CD4-positive, alpha-beta T cell treated with Interleukin-10 for 1 hour (primary cell): ENCODE data around the gene ATP5F1A.
A peak's percentile ranks its signal among the peaks of the same experiment; 100 is the strongest.

ENCODE experiments used
- DNase-seq: peaks from one replicate; pipeline ENCODE4 v3.0.0-alpha.2; 2020

ATP5F1A gene

GRCh38 chr18:46042571-46043123 lies 55.4 kb downstream of the ATP5F1A start:
- peak; percentile 37 for DNase-seq

DNA sequence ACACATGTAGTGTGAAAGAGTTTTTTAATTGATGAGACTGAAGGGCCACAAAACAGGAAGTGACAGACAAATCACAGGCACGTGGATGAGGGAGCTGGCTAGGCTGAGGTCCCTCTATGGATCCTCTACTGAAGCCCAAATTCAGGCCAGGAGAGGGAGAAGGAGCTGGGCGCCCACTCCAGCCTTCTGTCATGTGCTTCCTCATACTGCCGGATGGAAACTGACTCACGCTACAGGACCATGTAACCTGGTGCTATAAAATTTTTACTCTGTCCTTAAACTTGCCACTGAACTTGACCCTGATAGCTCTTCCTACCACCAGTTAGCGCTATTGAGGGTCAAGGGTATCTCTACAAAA lies 57.4 kb downstream of the ATP5F1A start:
- DNase-seq, result no peak

DNA sequence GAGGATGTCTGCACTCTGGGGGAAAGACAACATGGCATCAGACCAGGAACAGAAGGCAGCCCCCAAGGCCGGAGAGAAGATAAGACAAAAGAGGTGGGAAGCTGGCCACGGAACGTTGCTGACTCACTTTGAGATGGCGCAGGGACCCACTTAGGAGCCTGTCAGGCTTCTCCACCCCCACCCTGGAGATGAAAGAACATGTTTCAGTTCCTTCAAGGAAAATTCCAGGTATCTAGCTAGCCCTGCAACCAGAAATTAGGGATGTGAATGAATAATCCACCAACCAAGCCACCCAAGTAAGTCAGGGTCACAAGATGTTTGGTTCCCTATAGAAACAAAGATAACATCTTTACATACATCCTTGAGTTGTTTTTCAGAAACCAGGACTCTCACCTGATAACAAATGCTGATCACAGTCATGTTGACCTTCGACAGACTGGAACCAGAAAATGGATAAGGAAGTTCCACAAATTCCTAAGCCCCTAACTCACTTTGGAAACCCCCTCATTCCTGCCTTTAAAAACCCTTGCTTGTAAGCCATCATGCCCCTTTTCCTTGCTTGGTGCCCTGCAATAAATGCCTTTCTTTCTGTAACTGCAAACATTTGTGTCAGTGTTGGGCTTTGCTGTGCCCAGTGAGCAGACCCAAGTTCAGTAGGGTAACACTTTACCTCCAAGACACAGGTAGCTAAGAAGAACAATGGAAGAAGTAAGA lies 57.9 kb downstream of the ATP5F1A start:
- no peak for DNase-seq

- no peak for DNase-seq
Measured at GRCh38 chr18:46037512-46038305, 60.4 kb downstream of the ATP5F1A start.

GRCh38 chr18:46035696-46036680 lies 62.1 kb downstream of the ATP5F1A start:
- no peak for DNase-seq

DNA sequence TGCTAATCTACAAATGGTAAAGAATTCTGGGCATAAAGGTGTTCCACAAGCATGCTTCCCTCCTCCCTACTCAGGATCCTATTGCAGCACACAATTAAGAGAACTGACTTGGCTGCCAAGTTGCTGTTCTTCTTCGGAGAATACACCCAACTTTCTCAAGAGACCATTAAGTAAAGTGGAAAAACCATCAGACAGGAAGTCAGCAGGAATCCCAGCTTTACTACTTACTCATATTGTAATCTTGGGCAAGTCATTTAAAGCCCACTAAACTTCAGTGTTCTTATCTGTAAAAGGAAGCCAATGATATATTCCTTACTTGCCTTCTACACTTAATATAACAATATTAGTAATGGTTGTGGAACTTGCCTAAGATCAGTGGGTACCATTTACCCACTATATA lies 63.9 kb downstream of the ATP5F1A start:
- DNase-seq, result no peak

GRCh38 chr18:46031741-46032140 lies 66.4 kb downstream of the ATP5F1A start:
- no peak for DNase-seq
